Neural cell (in vitro differentiated cells): ENCODE measurements around the gene RAB7B.

ENCODE experiments used
- EP300 ChIP-seq: fragments of 450-650 bp; conservative IDR thresholded peaks from 2 replicates; pipeline ENCODE4 v1.6.1; 2014; ENCODE audit warnings: antibody characterized with exemption, mild to moderate bottlenecking, moderate library complexity; ENCODE audit not compliant: poor library complexity, severe bottlenecking
- TF ChIP-seq, protein P1 (sequence below): fragments of 450-650 bp; IDR thresholded peaks from 2 replicates; pipeline ENCODE4 v1.5.1; 2014; ENCODE audit warnings: antibody characterized with exemption, mild to moderate bottlenecking, moderate library complexity; ENCODE audit not compliant: poor library complexity, severe bottlenecking

GRCh38 chr1:206032380-206033140 lies 29.4 kb upstream of the RAB7B start:
- TF ChIP-seq, protein P1, sequence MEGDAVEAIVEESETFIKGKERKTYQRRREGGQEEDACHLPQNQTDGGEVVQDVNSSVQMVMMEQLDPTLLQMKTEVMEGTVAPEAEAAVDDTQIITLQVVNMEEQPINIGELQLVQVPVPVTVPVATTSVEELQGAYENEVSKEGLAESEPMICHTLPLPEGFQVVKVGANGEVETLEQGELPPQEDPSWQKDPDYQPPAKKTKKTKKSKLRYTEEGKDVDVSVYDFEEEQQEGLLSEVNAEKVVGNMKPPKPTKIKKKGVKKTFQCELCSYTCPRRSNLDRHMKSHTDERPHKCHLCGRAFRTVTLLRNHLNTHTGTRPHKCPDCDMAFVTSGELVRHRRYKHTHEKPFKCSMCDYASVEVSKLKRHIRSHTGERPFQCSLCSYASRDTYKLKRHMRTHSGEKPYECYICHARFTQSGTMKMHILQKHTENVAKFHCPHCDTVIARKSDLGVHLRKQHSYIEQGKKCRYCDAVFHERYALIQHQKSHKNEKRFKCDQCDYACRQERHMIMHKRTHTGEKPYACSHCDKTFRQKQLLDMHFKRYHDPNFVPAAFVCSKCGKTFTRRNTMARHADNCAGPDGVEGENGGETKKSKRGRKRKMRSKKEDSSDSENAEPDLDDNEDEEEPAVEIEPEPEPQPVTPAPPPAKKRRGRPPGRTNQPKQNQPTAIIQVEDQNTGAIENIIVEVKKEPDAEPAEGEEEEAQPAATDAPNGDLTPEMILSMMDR, result no peak
- no peak for TF ChIP-seq EP300
